ENCODE data around the gene RBMS3.

RBMS3 gene

GRCh38 chr3:29537889-29538609 is 257.2 kb downstream of the RBMS3 start:
- in situ Hi-C loops (cut with MboI; ENCODE audit: low sequenced_read_pairs, unreplicated experiment), result no loop called here
- DNase-seq (ENCODE audit: low spot score), result no peak
- no peak for TF ChIP-seq CTCF (IDR thresholded peaks at IDR 0.05; ENCODE audit: borderline replicate concordance, control extremely low read depth, extremely low read depth, insufficient read depth, missing control alignments)

GRCh38 chr3:29538610-29538958 is 257.7 kb downstream of the RBMS3 start:
- no peak for TF ChIP-seq CTCF (IDR thresholded peaks at IDR 0.05; ENCODE audit: borderline replicate concordance, control extremely low read depth, extremely low read depth, insufficient read depth, missing control alignments)
- DNase-seq (ENCODE audit: low spot score), result no peak
- in situ Hi-C loops (cut with MboI; ENCODE audit: low sequenced_read_pairs, unreplicated experiment), result no loop called here

- DNase-seq (ENCODE audit: low spot score), result no peak
- in situ Hi-C loops (cut with MboI; ENCODE audit: low sequenced_read_pairs, unreplicated experiment), result no loop called here
These were observed 259.7 kb downstream of the RBMS3 start for GRCh38 chr3:29540544-29540943.

GRCh38 chr3:29544701-29545363 is 264.0 kb downstream of the RBMS3 start:
- DNase-seq (ENCODE audit: low spot score), result no peak
- no peak for TF ChIP-seq CTCF (IDR thresholded peaks at IDR 0.05; ENCODE audit: borderline replicate concordance, control extremely low read depth, extremely low read depth, insufficient read depth, missing control alignments)
- in situ Hi-C loops (cut with MboI; ENCODE audit: low sequenced_read_pairs, unreplicated experiment), result no loop called here

More at GRCh38 chr3:29540544-29540943, 259.7 kb downstream of the RBMS3 start:
- no peak for TF ChIP-seq CTCF (IDR thresholded peaks at IDR 0.05; ENCODE audit: borderline replicate concordance, control extremely low read depth, extremely low read depth, insufficient read depth, missing control alignments)

GRCh38 chr3:29545615-29546014 is 264.7 kb downstream of the RBMS3 start:
- no peak for DNase-seq (ENCODE audit: low spot score)
- in situ Hi-C loops (cut with MboI; ENCODE audit: low sequenced_read_pairs, unreplicated experiment), result no loop called here
- no peak for TF ChIP-seq CTCF (IDR thresholded peaks at IDR 0.05; ENCODE audit: borderline replicate concordance, control extremely low read depth, extremely low read depth, insufficient read depth, missing control alignments)

GRCh38 chr3:29552051-29552450 is 271.2 kb downstream of the RBMS3 start:
- in situ Hi-C loops (cut with MboI; ENCODE audit: low sequenced_read_pairs, unreplicated experiment), result no loop called here
- DNase-seq (ENCODE audit: low spot score), result no peak
- TF ChIP-seq CTCF (IDR thresholded peaks at IDR 0.05; ENCODE audit: borderline replicate concordance, control extremely low read depth, extremely low read depth, insufficient read depth, missing control alignments), result no peak
